Measurements from ENCODE around the gene RPS15. TPM values are rescaled to one million over a fixed set of nuclear protein-coding genes. Genes with fewer than 3 reads are reported as not detected.

RPS15 gene
- total RNA-seq, 3 donors from 2014 or later (not counting 1 experiment from before 2014, with no cell fraction given) = 731 to 872 (median 837) TPM

GRCh38 chr19:1470305-1471009, 32.3 kb downstream of the RPS15 start:
- intact Hi-C loops (cut with micrococcal nuclease) = no loop called here
- Histone ChIP-seq H3K4me1 (ENCODE audit: control insufficient read depth, insufficient read depth, low read length) (peaks cover 61% of the 10 kb centered on the region), H3K4me3 (ENCODE audit: low read length) (peak overlapping the region; percentile 16), H3K9me3 (ENCODE audit: control insufficient read depth, insufficient read depth, low read length) (no peaks in the 10 kb centered on the region), H3K27ac (ENCODE audit: low read length) (no peak overlapping the region), H3K36me3 (ENCODE audit: control insufficient read depth, insufficient read depth, low read length) (no peaks in the 10 kb centered on the region), H3K27me3 (ENCODE audit: control insufficient read depth, insufficient read depth, low read length) (peaks cover 25% of the 10 kb centered on the region)
- no peak for TF ChIP-seq CTCF (IDR thresholded peaks at IDR 0.05)
- H3K4me1 Mint-ChIP-seq = peaks cover 0 to 18% of the 10 kb centered on the region in 2 donors
- DNase-seq (peak in 1 of 2 donors; percentile 79), ATAC-seq (peak; percentile 41 to 65 (median 45))
- no peaks in the 10 kb centered on the region for H3K36me3 Mint-ChIP-seq
- peak overlapping the region in 1 of 2 donors; percentile 63 for H3K27ac Mint-ChIP-seq
- under 1% methylated on average over 67 of the region's 67 CpGs for WGBS (ENCODE audit: insufficient coverage)
- no peaks in the 10 kb centered on the region for H3K9me3 Mint-ChIP-seq
- H3K4me3 Mint-ChIP-seq = peak overlapping the region; percentile 87
- peaks cover 0 to 5% of the 10 kb centered on the region in 2 donors for H3K27me3 Mint-ChIP-seq (ENCODE audit: low read depth in 2 of 2)

GRCh38 chr19:1471010-1471514, 32.9 kb downstream of the RPS15 start:
- H3K36me3 Mint-ChIP-seq = no peaks in the 10 kb centered on the region
- intact Hi-C loops (cut with micrococcal nuclease) = no loop called here
- H3K27ac Mint-ChIP-seq = no peak overlapping the region
- Histone ChIP-seq H3K4me1 (ENCODE audit: control insufficient read depth, insufficient read depth, low read length) (peaks cover 55% of the 10 kb centered on the region), H3K27me3 (ENCODE audit: control insufficient read depth, insufficient read depth, low read length) (peaks cover 25% of the 10 kb centered on the region), H3K4me3 (ENCODE audit: low read length) (peak overlapping the region; percentile 2), H3K9me3 (ENCODE audit: control insufficient read depth, insufficient read depth, low read length) (no peaks in the 10 kb centered on the region), H3K27ac (ENCODE audit: low read length) (no peak overlapping the region), H3K36me3 (ENCODE audit: control insufficient read depth, insufficient read depth, low read length) (no peaks in the 10 kb centered on the region)
- WGBS (ENCODE audit: insufficient coverage) = 8% methylated on average over 28 of the region's 28 CpGs
- H3K27me3 Mint-ChIP-seq (ENCODE audit: low read depth in 2 of 2) = peaks cover 0 to 5% of the 10 kb centered on the region in 2 donors
- DNase-seq (peak in 1 of 2 donors; percentile 54), ATAC-seq (peak in 1 of 3 donors; percentile 27)
- H3K9me3 Mint-ChIP-seq = no peaks in the 10 kb centered on the region
- TF ChIP-seq CTCF (IDR thresholded peaks at IDR 0.05) = no peak
- H3K4me1 Mint-ChIP-seq = peaks cover 0 to 18% of the 10 kb centered on the region in 2 donors
- peak overlapping the region; percentile 42 for H3K4me3 Mint-ChIP-seq

- H3K27me3 Mint-ChIP-seq (ENCODE audit: low read depth in 2 of 2) = peaks cover 0 to 5% of the 10 kb centered on the region in 2 donors
- no peaks in the 10 kb centered on the region for H3K9me3 Mint-ChIP-seq
- Histone ChIP-seq H3K27ac (ENCODE audit: low read length) (no peak overlapping the region), H3K4me1 (ENCODE audit: control insufficient read depth, insufficient read depth, low read length) (peaks cover 50% of the 10 kb centered on the region), H3K36me3 (ENCODE audit: control insufficient read depth, insufficient read depth, low read length) (no peaks in the 10 kb centered on the region), H3K27me3 (ENCODE audit: control insufficient read depth, insufficient read depth, low read length) (peaks cover 20% of the 10 kb centered on the region), H3K9me3 (ENCODE audit: control insufficient read depth, insufficient read depth, low read length) (no peaks in the 10 kb centered on the region), H3K4me3 (ENCODE audit: low read length) (no peak overlapping the region)
- H3K27ac Mint-ChIP-seq = no peak overlapping the region
- no peak for TF ChIP-seq CTCF (IDR thresholded peaks at IDR 0.05)
- H3K4me1 Mint-ChIP-seq = peaks cover 0 to 18% of the 10 kb centered on the region in 2 donors
- DNase-seq (peak in 1 of 2 donors; percentile 57), ATAC-seq (no peak)
- H3K36me3 Mint-ChIP-seq = no peaks in the 10 kb centered on the region
- 36% methylated on average over 21 of the region's 24 CpGs for WGBS (ENCODE audit: insufficient coverage)
- peak overlapping the region; percentile 42 for H3K4me3 Mint-ChIP-seq
- intact Hi-C loops (cut with micrococcal nuclease) = no loop called here
Measured at GRCh38 chr19:1471515-1472160, 33.4 kb downstream of the RPS15 start.
